T-cell (primary cell): ENCODE measurements around the gene PKD1L1. TPM values are rescaled to one million over a fixed set of nuclear protein-coding genes. Genes with fewer than 3 reads are reported as not detected.
"Not testable (repeated sequence)": the region's sequence is repeated elsewhere in the genome, so short reads cannot be mapped to it uniquely, and the experiment has no call there.

ENCODE experiments used
- ATAC-seq, 4 experiments: fragments of 200-7000 bp in 3 of 4; fragments of 150-1000 bp in 1 of 4; cut with Tn5 transposase; replicated peaks in 1 of 4; 1 replicate in 3 of 4; 2 replicates in 1 of 4; pipeline ENCODE4 v1.10.0; 2021; ENCODE audit warnings: moderate library complexity in 3 of 4, mild to moderate bottlenecking in 2 of 4, moderate number of reproducible peaks in 1 of 4
- CTCF ChIA-PET, 2 donors: fragments of 300-600 bp; sonication (Branson Sonifier 250); formaldehyde crosslinking; loops; one replicate each; lab custom pipeline; 2022; ENCODE audit warnings: antibody characterized with exemption in 2 of 2; lab: Charles Lee
- POLR2A ChIA-PET, 2 donors: fragments of 300-600 bp; sonication (Branson Sonifier 250); formaldehyde crosslinking; loops; one replicate each; lab custom pipeline; 2022; ENCODE audit warnings: antibody characterized with exemption in 2 of 2; lab: Charles Lee
- DNase-seq, 35 experiments: peaks; one replicate each; pipeline versions ENCODE4 v3.0.0 to v3.0.0-alpha.2; 2013 to 2023
- H3K27ac ChIP-seq: one replicate; pipeline ENCODE4 v1.5.1; 2013; ENCODE audit warnings: low read length
- H3K27me3 ChIP-seq, 2 experiments: replicated peaks in 1 of 2; 1 replicate in 1 of 2; 2 replicates in 1 of 2; pipeline versions ENCODE4 v1.6.1 to v1.7.0; 2013; ENCODE audit warnings: low read length in 1 of 2, mixed read lengths in 1 of 2; ENCODE audit not compliant: control insufficient read depth in 2 of 2, insufficient read depth in 2 of 2; ENCODE audit errors: extremely low read depth in 1 of 2
- H3K36me3 ChIP-seq, 2 donors: 1 replicate in 1 of 2; 2 replicates in 1 of 2; pipeline versions ENCODE4 v1.6.1 to v1.7.0; 2013; ENCODE audit warnings: low read length in 1 of 2; ENCODE audit not compliant: control insufficient read depth in 2 of 2, insufficient read depth in 1 of 2; ENCODE audit errors: extremely low read depth in 1 of 2
- H3K4me1 ChIP-seq, 2 experiments: 1 replicate in 1 of 2; 2 replicates in 1 of 2; pipeline versions ENCODE4 v1.6.1 to v1.7.0; 2013; ENCODE audit warnings: low read length in 2 of 2, mixed read lengths in 1 of 2; ENCODE audit not compliant: insufficient read depth in 2 of 2, control insufficient read depth in 1 of 2; ENCODE audit errors: extremely low read depth in 1 of 2
- H3K4me3 ChIP-seq, 2 donors: 1 replicate in 1 of 2; 2 replicates in 1 of 2; pipeline versions ENCODE4 v1.5.1 to v1.7.0; 2013; ENCODE audit warnings: mild to moderate bottlenecking in 2 of 2, low read length in 1 of 2, moderate library complexity in 1 of 2; ENCODE audit not compliant: control insufficient read depth in 1 of 2; ENCODE audit errors: extremely low read depth in 1 of 2
- H3K9me3 ChIP-seq: 2 replicates; pipeline ENCODE4 v1.7.0; 2013
- H3K27ac Mint-ChIP-seq, 2 donors: one replicate each; pipeline ENCODE4 v1.8.0; 2020 to 2021; ENCODE audit warnings: mild to moderate bottlenecking in 2 of 2, mixed read lengths in 2 of 2
- H3K27me3 Mint-ChIP-seq, 2 donors: one replicate each; pipeline ENCODE4 v1.8.0; 2021 to 2022; ENCODE audit warnings: mixed read lengths in 2 of 2
- H3K36me3 Mint-ChIP-seq: one replicate; pipeline ENCODE4 v1.8.0; 2021; ENCODE audit warnings: mixed read lengths
- H3K4me1 Mint-ChIP-seq, 3 donors: one replicate each; pipeline ENCODE4 v1.8.0; 2020 to 2022; ENCODE audit warnings: mixed read lengths in 3 of 3, mild to moderate bottlenecking in 1 of 3
- H3K4me3 Mint-ChIP-seq, 3 donors: one replicate each; pipeline ENCODE4 v1.8.0; 2020 to 2022; ENCODE audit warnings: mild to moderate bottlenecking in 3 of 3, mixed read lengths in 3 of 3, moderate library complexity in 3 of 3
- H3K9me3 Mint-ChIP-seq, 3 donors: one replicate each; pipeline ENCODE4 v1.8.0; 2020 to 2022; ENCODE audit warnings: mixed read lengths in 3 of 3
- WGBS: methylation state at CpG from one replicate; pipeline ENCODE4 v1.1.5; 2013; ENCODE audit warnings: missing lambda C conversion rate; ENCODE audit not compliant: insufficient coverage; 5-methylcytosine and 5-hydroxymethylcytosine counted together
- total RNA-seq, 35 experiments: library from RNA in 6 of 35; stranded (reverse) in 6 of 35; fragments of 120-200 nt in 1 of 35; gene quantifications; one replicate each; pipeline versions ENCODE4 v1.2.1 to v1.2.4 and lab custom pipeline; 2013 to 2026

Gene PKD1L1
- total RNA-seq, 5 donors from 2014 or later (not counting 1 experiment from before 2014, with no cell fraction given), result 0.30 to 0.76 (median 0.38) TPM

GRCh38 chr7:47947355-47947749 is 914 bp downstream of the PKD1L1 start:
- no peak for DNase-seq
- ChIA-PET POLR2A (no interaction called here), CTCF (no interaction called here)
- Mint-ChIP-seq H3K9me3 (no peaks in the 10 kb centered on the region), H3K36me3 (no peaks in the 10 kb centered on the region), H3K4me3 (no peak overlapping the region), H3K27me3 (no peaks in the 10 kb centered on the region), H3K4me1 (no peaks in the 10 kb centered on the region), H3K27ac (no peak overlapping the region)
- no peaks in the 10 kb centered on the region for H3K4me1 ChIP-seq
- no peak overlapping the region for H3K4me3 ChIP-seq
- no peaks in the 10 kb centered on the region for H3K36me3 ChIP-seq
- H3K9me3 ChIP-seq, result no peaks in the 10 kb centered on the region
- no peak for ATAC-seq
- WGBS, result 75% methylated on average over 3 of the region's 7 CpGs
- H3K27me3 ChIP-seq, result no peaks in the 10 kb centered on the region
- H3K27ac ChIP-seq, result no peak overlapping the region

- Histone ChIP-seq H3K27ac (no peak overlapping the region), H3K4me3 (no peak overlapping the region), H3K36me3 (no peaks in the 10 kb centered on the region), H3K9me3 (no peaks in the 10 kb centered on the region), H3K27me3 (no peaks in the 10 kb centered on the region), H3K4me1 (no peaks in the 10 kb centered on the region)
- CTCF ChIA-PET, result no interaction called here
- Mint-ChIP-seq H3K4me1 (no peaks in the 10 kb centered on the region), H3K4me3 (no peak overlapping the region), H3K36me3 (no peaks in the 10 kb centered on the region), H3K27me3 (no peaks in the 10 kb centered on the region), H3K9me3 (no peaks in the 10 kb centered on the region), H3K27ac (no peak overlapping the region)
- WGBS, result 85% methylated on average over 3 of the region's 7 CpGs
- POLR2A ChIA-PET, result no interaction called here
- no peak for ATAC-seq
- no peak for DNase-seq
These were observed 1.5 kb downstream of the PKD1L1 start for GRCh38 chr7:47946581-47947354.

DNA sequence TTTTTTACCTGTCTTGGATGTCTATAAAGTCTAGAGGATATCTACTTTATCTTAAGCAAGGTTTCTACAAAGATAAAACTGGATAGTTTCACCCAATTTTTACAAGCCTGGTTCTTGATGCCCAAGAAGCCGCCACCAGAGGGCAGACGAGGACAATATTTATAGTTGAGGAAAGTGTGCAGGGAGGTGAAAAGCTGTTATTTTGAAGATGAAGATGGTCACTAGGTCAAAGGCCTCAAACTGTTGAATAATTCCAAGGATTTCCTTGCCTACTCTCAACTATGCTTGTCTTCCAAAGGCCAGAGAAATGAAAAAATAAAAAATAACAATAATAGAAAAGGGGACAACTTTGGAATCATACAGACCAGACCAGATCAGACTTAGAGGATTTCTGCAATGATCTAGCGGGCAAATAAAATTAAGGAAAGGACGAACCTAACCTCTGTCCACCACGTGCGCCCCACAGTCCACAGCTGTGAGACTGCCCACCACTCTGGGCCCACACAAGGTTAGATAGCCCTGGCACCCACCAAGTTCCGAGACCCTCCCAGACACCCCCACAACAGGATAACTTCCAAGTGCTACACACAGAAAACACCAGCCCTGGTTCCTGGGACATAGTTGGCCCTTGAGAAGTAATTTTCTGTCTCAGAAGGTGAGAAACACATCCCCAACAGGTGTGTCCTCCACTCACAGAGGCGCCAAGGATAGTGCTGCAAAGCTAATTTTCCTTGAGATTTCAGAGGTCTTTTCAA is 2.8 kb downstream of the PKD1L1 start:
- Histone ChIP-seq H3K27me3 (no peaks in the 10 kb centered on the region), H3K36me3 (no peaks in the 10 kb centered on the region), H3K9me3 (no peaks in the 10 kb centered on the region), H3K4me1 (no peaks in the 10 kb centered on the region), H3K4me3 (no peak overlapping the region), H3K27ac (no peak overlapping the region)
- Mint-ChIP-seq H3K27ac (no peak overlapping the region), H3K9me3 (no peaks in the 10 kb centered on the region), H3K36me3 (no peaks in the 10 kb centered on the region), H3K4me3 (no peak overlapping the region), H3K27me3 (no peaks in the 10 kb centered on the region), H3K4me1 (no peaks in the 10 kb centered on the region)
- DNase-seq (peak; percentile 22 to 82 (median 66)), ATAC-seq (peak in 2 of 4 experiments; percentile 38 to 53)
- 100% methylated on average over 1 of the region's 8 CpGs for WGBS
- POLR2A ChIA-PET, result no interaction called here
- CTCF ChIA-PET, result interaction anchor here (0.5 to 2.4 kb wide), 14 partner anchors 12 to 216 kb away, joined by 3 to 30 read pairs (median 4); no protein-coding TSS in a partner anchor

DNA sequence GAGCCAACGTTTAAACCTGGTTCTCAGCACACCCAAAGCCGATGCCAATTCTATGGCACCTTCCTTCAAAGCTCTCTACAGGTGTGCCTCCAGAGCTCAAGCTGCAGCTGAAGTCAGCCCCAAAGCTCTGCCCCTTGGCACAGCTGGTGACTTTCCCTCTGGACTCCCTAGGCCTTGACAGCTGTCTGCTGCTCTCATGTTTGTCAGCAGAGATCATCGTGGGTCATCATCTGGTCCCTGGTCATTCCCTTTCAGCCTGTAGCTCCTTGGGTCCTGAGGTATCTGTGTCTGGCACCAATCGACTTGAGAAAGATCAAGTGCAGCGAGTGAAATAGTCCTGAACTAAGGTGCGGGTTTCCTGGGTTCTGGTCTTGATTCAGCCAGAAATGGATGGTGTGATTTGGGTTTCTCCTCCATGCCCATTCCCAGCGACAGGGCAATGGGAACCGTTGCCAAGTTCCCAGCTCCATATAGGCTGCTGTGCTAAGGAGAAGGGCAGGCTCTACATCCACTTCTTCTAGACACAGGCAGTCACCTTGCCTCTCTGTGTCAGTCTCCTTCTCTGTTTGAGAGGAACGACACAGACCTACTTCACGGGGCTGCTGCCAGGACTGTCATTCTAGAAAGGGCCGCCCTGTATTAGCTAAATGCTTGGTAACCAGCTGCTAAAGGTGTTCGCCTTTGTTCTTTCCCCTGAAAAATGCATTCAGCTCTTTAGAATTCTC is 3.6 kb downstream of the PKD1L1 start:
- Histone ChIP-seq H3K27ac (no peak overlapping the region), H3K4me1 (no peaks in the 10 kb centered on the region), H3K27me3 (no peaks in the 10 kb centered on the region), H3K36me3 (no peaks in the 10 kb centered on the region), H3K4me3 (no peak overlapping the region), H3K9me3 (no peaks in the 10 kb centered on the region)
- DNase-seq (no peak), ATAC-seq (no peak)
- no peaks in the 10 kb centered on the region for H3K36me3 Mint-ChIP-seq
- WGBS, result 85% methylated on average over 9 of the region's 12 CpGs
- POLR2A ChIA-PET, result no interaction called here
- no peak overlapping the region for H3K4me3 Mint-ChIP-seq
- CTCF ChIA-PET, result interaction anchor here (0.6 to 2.4 kb wide), 14 partner anchors 11 to 217 kb away, joined by 3 to 30 read pairs (median 4); no protein-coding TSS in a partner anchor
- H3K9me3 Mint-ChIP-seq, result no peaks in the 10 kb centered on the region
- no peaks in the 10 kb centered on the region for H3K4me1 Mint-ChIP-seq
- H3K27ac Mint-ChIP-seq, result no peak overlapping the region
- no peaks in the 10 kb centered on the region for H3K27me3 Mint-ChIP-seq

GRCh38 chr7:47943676-47944474 is 4.4 kb downstream of the PKD1L1 start:
- POLR2A ChIA-PET, result no interaction called here
- no peak overlapping the region for H3K27ac ChIP-seq
- H3K4me3 ChIP-seq, result no peak overlapping the region

DNA sequence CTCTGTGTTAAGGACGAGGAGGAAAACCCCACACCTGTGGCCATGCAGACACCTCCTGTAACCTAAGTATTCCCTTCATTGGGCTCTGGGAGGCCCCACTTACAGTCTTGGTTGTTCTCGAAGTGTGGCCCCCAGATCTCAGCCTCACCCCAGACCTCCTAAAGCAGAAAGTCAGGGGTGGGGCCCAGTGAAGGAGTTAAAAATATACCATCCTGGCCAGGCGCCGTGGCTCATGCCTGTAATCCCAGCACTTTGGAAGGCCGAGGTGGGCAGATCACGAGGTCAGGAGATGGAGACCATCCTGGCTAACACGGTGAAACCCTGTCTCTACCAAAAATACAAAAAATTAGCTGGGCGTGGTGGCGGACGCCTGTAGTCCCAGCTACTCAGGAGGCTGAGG is 5.6 kb downstream of the PKD1L1 start:
- H3K4me3 Mint-ChIP-seq, DNase-seq, H3K4me1 Mint-ChIP-seq, POLR2A ChIA-PET, H3K27me3 ChIP-seq, H3K36me3 ChIP-seq, H3K36me3 Mint-ChIP-seq, H3K4me1 ChIP-seq, H3K4me3 ChIP-seq, H3K9me3 ChIP-seq, CTCF ChIA-PET, H3K27ac Mint-ChIP-seq, ATAC-seq, H3K27ac ChIP-seq, H3K27me3 Mint-ChIP-seq, H3K9me3 Mint-ChIP-seq: not testable (repeated sequence)
- WGBS, result no CpG with 5 or more reads among the region's 10 CpGs

More at GRCh38 chr7:47943676-47944474, 4.4 kb downstream of the PKD1L1 start:
- WGBS, result 80% methylated on average over 4 of the region's 8 CpGs
- Mint-ChIP-seq H3K9me3 (no peaks in the 10 kb centered on the region), H3K36me3 (no peaks in the 10 kb centered on the region), H3K27ac (no peak overlapping the region), H3K4me1 (no peaks in the 10 kb centered on the region), H3K4me3 (no peak overlapping the region), H3K27me3 (no peaks in the 10 kb centered on the region)
- no peaks in the 10 kb centered on the region for H3K27me3 ChIP-seq
- no peaks in the 10 kb centered on the region for H3K36me3 ChIP-seq
- CTCF ChIA-PET, result interaction anchor here (0.5 to 2.4 kb wide), 8 partner anchors 10 to 211 kb away, joined by 3 to 30 read pairs (median 6); no protein-coding TSS in a partner anchor
- no peak for DNase-seq
- no peaks in the 10 kb centered on the region for H3K9me3 ChIP-seq
- H3K4me1 ChIP-seq, result no peaks in the 10 kb centered on the region
- no peak for ATAC-seq
